ENCODE measurements around the gene SLC2A8. TPM values are rescaled to one million over a fixed set of nuclear protein-coding genes. Genes with fewer than 3 reads are reported as not detected.

SLC2A8 gene
- 17.4 and 35.2 TPM in 2 replicates for total RNA-seq (2014; rRNA removed; shearing (Covaris generic))

- DNase-seq (ENCODE audit: low read depth in 1 of 2, low spot score in 2 of 2), result peak; percentile 97 to 98
- peaks cover 11% of the 10 kb centered on the region for H3K36me3 ChIP-seq
- H3K4me3 ChIP-seq, result peak within 1 kb of the TSS; percentile 93
- no peaks in the 10 kb centered on the region for H3K9me3 ChIP-seq (replicated peaks)
- peaks cover 15% of the 10 kb centered on the region for H3K4me1 ChIP-seq (replicated peaks)
- H3K27me3 ChIP-seq (replicated peaks), result no peaks in the 10 kb centered on the region
- H3K27ac ChIP-seq, result peak within 1 kb of the TSS; percentile 62
Observed at GRCh38 chr9:127396808-127397645, at the start of gene SLC2A8. SLC2A8 (plus strand) TSS chr9:127397169; CDS start chr9:127397231, 62 bp downstream.

- Histone ChIP-seq H3K9me3 (replicated peaks) (no peaks in the 10 kb centered on the region), H3K4me3 (no peak overlapping the region), H3K4me1 (replicated peaks) (no peaks in the 10 kb centered on the region), H3K36me3 (no peaks in the 10 kb centered on the region), H3K27ac (no peak overlapping the region), H3K27me3 (replicated peaks) (no peaks in the 10 kb centered on the region)
- peak in 1 of 2 experiments; percentile 45 for DNase-seq (ENCODE audit: low read depth in 1 of 2, low spot score in 2 of 2)
Observed at GRCh38 chr9:127347831-127348776, 48.9 kb upstream of the SLC2A8 start.

- no peaks in the 10 kb centered on the region for H3K9me3 ChIP-seq (replicated peaks)
- no peaks in the 10 kb centered on the region for H3K36me3 ChIP-seq
- H3K27ac ChIP-seq, result no peak overlapping the region
- DNase-seq (ENCODE audit: low read depth in 1 of 2, low spot score in 2 of 2), result no peak
- H3K4me3 ChIP-seq, result no peak overlapping the region
- no peaks in the 10 kb centered on the region for H3K4me1 ChIP-seq (replicated peaks)
- H3K27me3 ChIP-seq (replicated peaks), result no peaks in the 10 kb centered on the region
Observed at GRCh38 chr9:127349483-127350113, 47.4 kb upstream of the SLC2A8 start.

- Histone ChIP-seq H3K27me3 (replicated peaks) (no peaks in the 10 kb centered on the region), H3K4me3 (no peak overlapping the region), H3K4me1 (replicated peaks) (no peaks in the 10 kb centered on the region), H3K9me3 (replicated peaks) (no peaks in the 10 kb centered on the region), H3K27ac (no peak overlapping the region), H3K36me3 (no peaks in the 10 kb centered on the region)
- DNase-seq (ENCODE audit: low read depth in 1 of 2, low spot score in 2 of 2), result no peak
Observed at GRCh38 chr9:127351182-127352166, 45.5 kb upstream of the SLC2A8 start.

- no peaks in the 10 kb centered on the region for H3K4me1 ChIP-seq (replicated peaks)
- no peaks in the 10 kb centered on the region for H3K9me3 ChIP-seq (replicated peaks)
- no peaks in the 10 kb centered on the region for H3K36me3 ChIP-seq
- no peak overlapping the region for H3K27ac ChIP-seq
- DNase-seq (ENCODE audit: low read depth in 1 of 2, low spot score in 2 of 2), result no peak
- no peaks in the 10 kb centered on the region for H3K27me3 ChIP-seq (replicated peaks)
- H3K4me3 ChIP-seq, result no peak overlapping the region
Observed at GRCh38 chr9:127353882-127354281, 43.1 kb upstream of the SLC2A8 start.

- no peak for DNase-seq (ENCODE audit: low read depth in 1 of 2, low spot score in 2 of 2)
- no peak overlapping the region for H3K27ac ChIP-seq
- H3K36me3 ChIP-seq, result no peaks in the 10 kb centered on the region
- no peaks in the 10 kb centered on the region for H3K4me1 ChIP-seq (replicated peaks)
- H3K9me3 ChIP-seq (replicated peaks), result no peaks in the 10 kb centered on the region
- H3K27me3 ChIP-seq (replicated peaks), result no peaks in the 10 kb centered on the region
- H3K4me3 ChIP-seq, result no peak overlapping the region
Observed at GRCh38 chr9:127356906-127357305, 40.1 kb upstream of the SLC2A8 start.

- H3K9me3 ChIP-seq (replicated peaks), result no peaks in the 10 kb centered on the region
- H3K27ac ChIP-seq, result no peak overlapping the region
Observed at GRCh38 chr9:127358023-127358535, 38.9 kb upstream of the SLC2A8 start.

GRCh38 chr9:127358770-127359169 lies 38.2 kb upstream of the SLC2A8 start:
- no peak overlapping the region for H3K27ac ChIP-seq
- H3K4me3 ChIP-seq, result no peak overlapping the region
- no peaks in the 10 kb centered on the region for H3K36me3 ChIP-seq
- H3K4me1 ChIP-seq (replicated peaks), result no peaks in the 10 kb centered on the region
- H3K9me3 ChIP-seq (replicated peaks), result no peaks in the 10 kb centered on the region
- H3K27me3 ChIP-seq (replicated peaks), result no peaks in the 10 kb centered on the region
- DNase-seq (ENCODE audit: low read depth in 1 of 2, low spot score in 2 of 2), result no peak

More at GRCh38 chr9:127358023-127358535, 38.9 kb upstream of the SLC2A8 start:
- no peaks in the 10 kb centered on the region for H3K36me3 ChIP-seq
- no peaks in the 10 kb centered on the region for H3K4me1 ChIP-seq (replicated peaks)
- DNase-seq (ENCODE audit: low read depth in 1 of 2, low spot score in 2 of 2), result no peak
- no peak overlapping the region for H3K4me3 ChIP-seq
- H3K27me3 ChIP-seq (replicated peaks), result no peaks in the 10 kb centered on the region

- no peak for DNase-seq (ENCODE audit: low read depth in 1 of 2, low spot score in 2 of 2)
- Histone ChIP-seq H3K27me3 (replicated peaks) (no peaks in the 10 kb centered on the region), H3K4me1 (replicated peaks) (no peaks in the 10 kb centered on the region), H3K27ac (no peak overlapping the region), H3K36me3 (no peaks in the 10 kb centered on the region), H3K9me3 (replicated peaks) (no peaks in the 10 kb centered on the region), H3K4me3 (no peak overlapping the region)
Observed at GRCh38 chr9:127360250-127360649, 36.7 kb upstream of the SLC2A8 start.

GRCh38 chr9:127360829-127361228 lies 36.1 kb upstream of the SLC2A8 start:
- no peak for DNase-seq (ENCODE audit: low read depth in 1 of 2, low spot score in 2 of 2)
- H3K27ac ChIP-seq, result no peak overlapping the region
- no peaks in the 10 kb centered on the region for H3K27me3 ChIP-seq (replicated peaks)
- H3K4me1 ChIP-seq (replicated peaks), result no peaks in the 10 kb centered on the region
- H3K4me3 ChIP-seq, result no peak overlapping the region
- H3K36me3 ChIP-seq, result no peaks in the 10 kb centered on the region
- no peaks in the 10 kb centered on the region for H3K9me3 ChIP-seq (replicated peaks)

- Histone ChIP-seq H3K4me1 (replicated peaks) (no peaks in the 10 kb centered on the region), H3K27me3 (replicated peaks) (no peaks in the 10 kb centered on the region), H3K36me3 (no peaks in the 10 kb centered on the region), H3K9me3 (replicated peaks) (no peaks in the 10 kb centered on the region), H3K27ac (no peak overlapping the region), H3K4me3 (no peak overlapping the region)
- DNase-seq (ENCODE audit: low read depth in 1 of 2, low spot score in 2 of 2), result no peak
Observed at GRCh38 chr9:127361561-127361960, 35.4 kb upstream of the SLC2A8 start.

- Histone ChIP-seq H3K27ac (no peak overlapping the region), H3K9me3 (replicated peaks) (no peaks in the 10 kb centered on the region), H3K27me3 (replicated peaks) (no peaks in the 10 kb centered on the region), H3K4me1 (replicated peaks) (no peaks in the 10 kb centered on the region), H3K36me3 (no peaks in the 10 kb centered on the region), H3K4me3 (no peak overlapping the region)
- DNase-seq (ENCODE audit: low read depth in 1 of 2, low spot score in 2 of 2), result no peak
Observed at GRCh38 chr9:127362829-127363228, 34.1 kb upstream of the SLC2A8 start.
